ENCODE data around the gene ZNF618.

Gene ZNF618

GRCh38 chr9:113929634-113930389 lies 53.7 kb downstream of the ZNF618 start:
- no peak for DNase-seq (ENCODE audit: extremely low read depth, low read depth)
- no peak overlapping the region for H3K4me3 ChIP-seq (replicated peaks; ENCODE audit: low read depth, low read length)
- no peak for TF ChIP-seq CTCF (IDR thresholded peaks at IDR 0.05; ENCODE audit: low read depth, low read length, missing control alignments)

- TF ChIP-seq CTCF (IDR thresholded peaks at IDR 0.05; ENCODE audit: low read depth, low read length, missing control alignments), result no peak
- DNase-seq (ENCODE audit: extremely low read depth, low read depth), result no peak
- no peak overlapping the region for H3K4me3 ChIP-seq (replicated peaks; ENCODE audit: low read depth, low read length)
Observed at GRCh38 chr9:113930390-113930783, 54.3 kb downstream of the ZNF618 start.

- no peak for TF ChIP-seq CTCF (IDR thresholded peaks at IDR 0.05; ENCODE audit: low read depth, low read length, missing control alignments)
- no peak for DNase-seq (ENCODE audit: extremely low read depth, low read depth)
Observed at GRCh38 chr9:113931140-113931539, 55.0 kb downstream of the ZNF618 start.

GRCh38 chr9:113931777-113932176 lies 55.7 kb downstream of the ZNF618 start:
- no peak for DNase-seq (ENCODE audit: extremely low read depth, low read depth)
- no peak overlapping the region for H3K4me3 ChIP-seq (replicated peaks; ENCODE audit: low read depth, low read length)
- TF ChIP-seq CTCF (IDR thresholded peaks at IDR 0.05; ENCODE audit: low read depth, low read length, missing control alignments), result no peak

More at GRCh38 chr9:113931140-113931539, 55.0 kb downstream of the ZNF618 start:
- no peak overlapping the region for H3K4me3 ChIP-seq (replicated peaks; ENCODE audit: low read depth, low read length)

GRCh38 chr9:113932906-113933584 lies 56.9 kb downstream of the ZNF618 start:
- no peak for TF ChIP-seq CTCF (IDR thresholded peaks at IDR 0.05; ENCODE audit: low read depth, low read length, missing control alignments)
- no peak overlapping the region for H3K4me3 ChIP-seq (replicated peaks; ENCODE audit: low read depth, low read length)
- DNase-seq (ENCODE audit: extremely low read depth, low read depth), result no peak

GRCh38 chr9:113933671-113934070 lies 57.6 kb downstream of the ZNF618 start:
- TF ChIP-seq CTCF (IDR thresholded peaks at IDR 0.05; ENCODE audit: low read depth, low read length, missing control alignments), result no peak
- no peak overlapping the region for H3K4me3 ChIP-seq (replicated peaks; ENCODE audit: low read depth, low read length)
- DNase-seq (ENCODE audit: extremely low read depth, low read depth), result no peak
